Measurements from ENCODE around the gene LRRC17. TPM values are rescaled to one million over a fixed set of nuclear protein-coding genes. Genes with fewer than 3 reads are reported as not detected.

Gene LRRC17
- total and polyA plus RNA-seq, 9 of the 15 experiments (the other 6 are each of a cell fraction or from before 2014, with no cell fraction given) = 0.03 to 0.18 (median 0.12) TPM; not detected in 5

- no peak for TF ChIP-seq HNRNPH1 (optimal IDR thresholded peaks at IDR 0.05; ENCODE audit: low read depth, low read length)
- no peak for TF ChIP-seq TAF15 (IDR thresholded peaks at IDR 0.05; ENCODE audit: low read depth, low read length)
- no peak for TF ChIP-seq POLR3G (IDR thresholded peaks at IDR 0.05; ENCODE audit: extremely low read depth, insufficient read length, insufficient replicate concordance)
- no peak for TF ChIP-seq ZNF407 (IDR thresholded peaks at IDR 0.05; ENCODE audit: low read depth)
- TF ChIP-seq GABPA (tag; conservative IDR thresholded peaks at IDR 0.05; ENCODE audit: low read depth) = peak; percentile 24; the same call in 1 of the 2 replicates
- peak; percentile 84 to 90 for TF ChIP-seq TRIM24 (IDR thresholded peaks at IDR 0.05)
- TF ChIP-seq ETV6 (IDR thresholded peaks at IDR 0.05; ENCODE audit: borderline replicate concordance in 1 of 2, low read depth in 2 of 2, low read length in 1 of 2) = 0 out of 4 replicates have a peak, but pooled peaks of 1 of the 2 experiments have one; percentile 59
- no peak for TF ChIP-seq ETV6 (CRISPR knock-in tag; IDR thresholded peaks at IDR 0.05; ENCODE audit: borderline replicate concordance)
- TF ChIP-seq ZNF232 (CRISPR knock-in tag; IDR thresholded peaks at IDR 0.05) = no peak
- peak; percentile 90 for TF ChIP-seq RNF2 (IDR thresholded peaks at IDR 0.05)
- TF ChIP-seq SFPQ (IDR thresholded peaks at IDR 0.05; ENCODE audit: low read depth, low read length) = no peak
- no peak for TF ChIP-seq SP2 (IDR thresholded peaks at IDR 0.05; ENCODE audit: extremely low read depth, low read depth, low read length, poor library complexity, severe bottlenecking)
- TF ChIP-seq ZNF174 (CRISPR knock-in tag; IDR thresholded peaks at IDR 0.05) = no peak
- no peak for TF ChIP-seq ZNF780A (CRISPR knock-in tag; IDR thresholded peaks at IDR 0.05)
- TF ChIP-seq KDM4B (IDR thresholded peaks at IDR 0.05; ENCODE audit: borderline replicate concordance in 2 of 2, low read depth in 1 of 2) = no peak
- TF ChIP-seq ZNF76 (CRISPR knock-in tag; IDR thresholded peaks at IDR 0.05; ENCODE audit: borderline replicate concordance) = no peak
Measured at GRCh38 chr7:102992938-102993717, 80.3 kb downstream of the LRRC17 start (continued).
